PC-3 (cell line): ENCODE data around the gene PRKCE. TPM values are rescaled to one million over a fixed set of nuclear protein-coding genes. Genes with fewer than 3 reads are reported as not detected.

Experiments
- ATAC-seq: fragments of 200-7000 bp; cut with Tn5 transposase; 2 replicates; pipeline ENCODE4 v1.9.1; 2020; ENCODE audit warnings: mild to moderate bottlenecking, moderate library complexity
- BruUV-seq: library from RNA; stranded (reverse); fragments of 400-500 nt; replicated peaks from 2 replicates; lab custom pipeline; 2021; lab: Mats Ljungman, UMichigan
- CTCF ChIA-PET: fragments of 300-600 bp; sonication (Branson Sonifier 250); formaldehyde crosslinking; loops from one replicate; lab custom pipeline; 2022; ENCODE audit warnings: antibody characterized with exemption; lab: Charles Lee
- POLR2A ChIA-PET: fragments of 300-600 bp; sonication (Branson Sonifier 250); formaldehyde crosslinking; loops from one replicate; lab custom pipeline; 2022; ENCODE audit warnings: antibody characterized with exemption; ENCODE audit not compliant: unreplicated experiment; lab: Charles Lee
- DNase-seq: peaks from one replicate; pipeline ENCODE4 v3.0.0-alpha.2; 2015
- H2AFZ ChIP-seq: fragments of 300-600 bp; sonication (generic); 2 replicates; pipeline ENCODE4 v1.6.0; 2016; ENCODE audit warnings: antibody characterized with exemption, low read length
- H3F3A ChIP-seq: fragments of 300-600 bp; sonication (generic); one replicate; pipeline ENCODE4 v1.6.0; 2017; ENCODE audit warnings: antibody characterized with exemption, low read length, control low read depth, mild to moderate bottlenecking; ENCODE audit not compliant: unreplicated experiment
- H3K27ac ChIP-seq: fragments of 300-600 bp; sonication (generic); 2 replicates; pipeline ENCODE4 v1.5.1; 2016; ENCODE audit warnings: mild to moderate bottlenecking, low read length
- H3K27me3 ChIP-seq: fragments of 300-600 bp; sonication (generic); 2 replicates; pipeline ENCODE4 v1.6.1; 2016; ENCODE audit warnings: low read length, mixed read lengths
- H3K36me3 ChIP-seq: fragments of 300-600 bp; sonication (generic); 2 replicates; pipeline ENCODE4 v1.6.1; 2016; ENCODE audit warnings: low read depth, mixed run types, low read length, mixed read lengths
- H3K4me1 ChIP-seq: fragments of 300-600 bp; sonication (generic); 2 replicates; pipeline ENCODE4 v1.5.1; 2016; ENCODE audit warnings: low read length; ENCODE audit not compliant: insufficient read depth
- H3K4me2 ChIP-seq: fragments of 300-600 bp; sonication (generic); 2 replicates; pipeline ENCODE4 v1.6.0; 2016; ENCODE audit warnings: low read length
- H3K4me3 ChIP-seq: fragments of 300-600 bp; sonication (generic); 2 replicates; pipeline ENCODE4 v1.5.1; 2016; ENCODE audit warnings: mild to moderate bottlenecking, low read length, mixed read lengths
- H3K79me2 ChIP-seq: fragments of 300-600 bp; sonication (generic); 2 replicates; pipeline ENCODE4 v1.6.1; 2017; ENCODE audit warnings: low read length, mixed read lengths
- H3K9ac ChIP-seq: fragments of 300-600 bp; sonication (generic); 2 replicates; pipeline ENCODE4 v1.6.0; 2016; ENCODE audit warnings: mild to moderate bottlenecking, low read length
- H3K9me2 ChIP-seq: fragments of 300-600 bp; sonication (generic); replicated peaks from 2 replicates; pipeline ENCODE4 v1.6.1; 2016; ENCODE audit warnings: mixed run types, low read length, mixed read lengths
- H3K9me3 ChIP-seq: fragments of 300-600 bp; sonication (generic); 2 replicates; pipeline ENCODE4 v1.6.1; 2016; ENCODE audit warnings: low read length, mixed read lengths
- H4K20me1 ChIP-seq: fragments of 300-600 bp; sonication (generic); 2 replicates; pipeline ENCODE4 v1.6.1; 2016; ENCODE audit warnings: low read length, mixed read lengths
- CTCF ChIP-seq: fragments of 300-600 bp; sonication (generic); conservative IDR thresholded peaks from 2 replicates; pipeline ENCODE4 v1.5.1; 2017; ENCODE audit warnings: antibody characterized with exemption, low read depth, mild to moderate bottlenecking, low read length
- EZH2 ChIP-seq: fragments of 300-600 bp; sonication (generic); IDR thresholded peaks from one replicate; pipeline ENCODE4 v1.6.1; 2017; ENCODE audit warnings: antibody characterized with exemption, mild to moderate bottlenecking, low read length; ENCODE audit not compliant: unreplicated experiment
- EZH2phosphoT487 ChIP-seq: fragments of 300-600 bp; sonication (generic); IDR thresholded peaks from 2 replicates; pipeline ENCODE4 v1.6.1; 2018; ENCODE audit warnings: mild to moderate bottlenecking, antibody characterized with exemption, low read length, borderline replicate concordance
- intact Hi-C: fragments of 100-400 bp; cut with micrococcal nuclease; formaldehyde crosslinking; loops from 2 replicates; pipeline ENCODE4 v1.9.0; 2023
- total RNA-seq: library from RNA; depleted of rRNA; stranded (reverse); fragments of >200 nt; gene quantifications from 2 replicates; pipeline ENCODE4 v1.2.3, GENCODE V29; 2014

PRKCE gene
- total RNA-seq, 1 experiment from 2014 or later: 7.0 TPM

GRCh38 chr2:46001741-46002506, 350.4 kb downstream of the PRKCE start:
- Histone ChIP-seq H3K36me3 (no peaks in the 10 kb centered on the region), H3K4me2 (no peak overlapping the region), H3K27me3 (no peaks in the 10 kb centered on the region), H3K9me3 (no peaks in the 10 kb centered on the region), H2AFZ (no peak overlapping the region), H3F3A (no peaks in the 10 kb centered on the region), H3K4me1 (peaks cover 6% of the 10 kb centered on the region; the same call in 1 of the 2 replicates), H3K4me3 (no peak overlapping the region), H3K27ac (no peak overlapping the region), H3K9ac (no peak overlapping the region), H4K20me1 (no peaks in the 10 kb centered on the region), H3K9me2 (no peaks in the 10 kb centered on the region), H3K79me2 (no peaks in the 10 kb centered on the region)
- BruUV-seq: no TSS peak
- DNase-seq (no peak), ATAC-seq (no peak)
- no peak for TF ChIP-seq EZH2
- TF ChIP-seq CTCF: no peak
- TF ChIP-seq EZH2phosphoT487: no peak
- POLR2A ChIA-PET: no interaction called here
- CTCF ChIA-PET: no interaction called here
- intact Hi-C loops: no loop called here

- ChIA-PET CTCF (no interaction called here), POLR2A (no interaction called here)
- H3F3A ChIP-seq: no peaks in the 10 kb centered on the region
- H3K27ac ChIP-seq: no peak overlapping the region
- intact Hi-C loops: no loop called here
- no peak overlapping the region for H3K4me2 ChIP-seq
- H3K9me3 ChIP-seq: no peaks in the 10 kb centered on the region
- H3K27me3 ChIP-seq: no peaks in the 10 kb centered on the region
- H3K9me2 ChIP-seq: no peaks in the 10 kb centered on the region
- no TSS peak for BruUV-seq
- H2AFZ ChIP-seq: no peak overlapping the region
- peaks cover 6% of the 10 kb centered on the region; the same call in 1 of the 2 replicates for H3K4me1 ChIP-seq
- TF ChIP-seq CTCF (no peak), EZH2phosphoT487 (no peak), EZH2 (no peak)
- no peaks in the 10 kb centered on the region for H3K36me3 ChIP-seq
- no peaks in the 10 kb centered on the region for H3K79me2 ChIP-seq
- ATAC-seq: peak; percentile 50
- no peaks in the 10 kb centered on the region for H4K20me1 ChIP-seq
- H3K4me3 ChIP-seq: no peak overlapping the region
- no peak overlapping the region for H3K9ac ChIP-seq
- DNase-seq: peak; percentile 26
These were observed 351.0 kb downstream of the PRKCE start for GRCh38 chr2:46002507-46002883.

GRCh38 chr2:46002947-46003346, 351.5 kb downstream of the PRKCE start:
- TF ChIP-seq EZH2 (no peak), CTCF (no peak), EZH2phosphoT487 (no peak)
- H3F3A ChIP-seq: no peaks in the 10 kb centered on the region
- H3K27me3 ChIP-seq: no peaks in the 10 kb centered on the region
- no peak overlapping the region for H3K27ac ChIP-seq
- H3K9me3 ChIP-seq: no peaks in the 10 kb centered on the region
- H3K4me2 ChIP-seq: no peak overlapping the region
- intact Hi-C loops: no loop called here
- no peak overlapping the region for H3K4me3 ChIP-seq
- BruUV-seq: no TSS peak
- ChIA-PET CTCF (no interaction called here), POLR2A (no interaction called here)
- H4K20me1 ChIP-seq: no peaks in the 10 kb centered on the region
- ATAC-seq (no peak), DNase-seq (no peak)
- no peaks in the 10 kb centered on the region for H3K9me2 ChIP-seq
- H3K9ac ChIP-seq: no peak overlapping the region
- no peak overlapping the region for H2AFZ ChIP-seq
- H3K36me3 ChIP-seq: no peaks in the 10 kb centered on the region
- H3K4me1 ChIP-seq: peaks cover 6% of the 10 kb centered on the region; the same call in 1 of the 2 replicates
- H3K79me2 ChIP-seq: no peaks in the 10 kb centered on the region
